NCI-H1694 treated with DMSO at 0.1 percent for 48 hours (cell line): Measurements from ENCODE around the gene PANX1.

Experiments
- DNase-seq: peaks from one replicate; lab custom pipeline; 2025; lab: John Stamatoyannopoulos, UW

Gene PANX1

DNA sequence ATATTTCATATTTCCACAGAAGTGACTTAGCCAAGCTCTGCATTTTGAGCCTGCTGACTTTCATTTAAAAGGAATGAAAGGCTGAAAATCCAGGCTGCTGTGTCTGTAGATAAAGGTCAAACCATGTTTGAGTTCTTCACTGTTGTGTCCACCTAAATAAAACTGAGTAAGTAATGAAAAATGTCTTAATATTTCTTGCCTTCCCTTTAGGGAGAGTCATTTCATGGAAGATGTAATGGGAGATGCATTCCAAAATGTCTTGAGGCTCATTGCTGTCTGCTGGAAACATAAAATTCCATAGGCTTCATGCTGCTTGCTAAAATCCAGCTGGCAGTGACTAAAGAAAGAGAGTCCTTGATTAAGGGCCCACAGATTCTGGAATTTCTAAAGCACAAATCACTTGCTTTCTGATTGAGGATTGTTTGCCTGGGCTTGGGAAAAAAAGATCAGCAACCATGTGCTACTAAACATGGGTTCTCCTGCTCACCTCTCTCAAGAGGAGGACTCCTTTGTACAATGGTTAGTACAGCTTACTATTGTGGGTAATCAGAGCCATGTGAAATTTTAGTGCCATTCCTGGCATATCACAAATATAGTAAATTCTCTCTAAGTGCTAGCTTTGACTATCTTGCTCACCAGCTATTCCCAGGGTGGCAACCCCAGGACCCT is 56.9 kb downstream of the PANX1 start:
- DNase-seq, result no peak

DNA sequence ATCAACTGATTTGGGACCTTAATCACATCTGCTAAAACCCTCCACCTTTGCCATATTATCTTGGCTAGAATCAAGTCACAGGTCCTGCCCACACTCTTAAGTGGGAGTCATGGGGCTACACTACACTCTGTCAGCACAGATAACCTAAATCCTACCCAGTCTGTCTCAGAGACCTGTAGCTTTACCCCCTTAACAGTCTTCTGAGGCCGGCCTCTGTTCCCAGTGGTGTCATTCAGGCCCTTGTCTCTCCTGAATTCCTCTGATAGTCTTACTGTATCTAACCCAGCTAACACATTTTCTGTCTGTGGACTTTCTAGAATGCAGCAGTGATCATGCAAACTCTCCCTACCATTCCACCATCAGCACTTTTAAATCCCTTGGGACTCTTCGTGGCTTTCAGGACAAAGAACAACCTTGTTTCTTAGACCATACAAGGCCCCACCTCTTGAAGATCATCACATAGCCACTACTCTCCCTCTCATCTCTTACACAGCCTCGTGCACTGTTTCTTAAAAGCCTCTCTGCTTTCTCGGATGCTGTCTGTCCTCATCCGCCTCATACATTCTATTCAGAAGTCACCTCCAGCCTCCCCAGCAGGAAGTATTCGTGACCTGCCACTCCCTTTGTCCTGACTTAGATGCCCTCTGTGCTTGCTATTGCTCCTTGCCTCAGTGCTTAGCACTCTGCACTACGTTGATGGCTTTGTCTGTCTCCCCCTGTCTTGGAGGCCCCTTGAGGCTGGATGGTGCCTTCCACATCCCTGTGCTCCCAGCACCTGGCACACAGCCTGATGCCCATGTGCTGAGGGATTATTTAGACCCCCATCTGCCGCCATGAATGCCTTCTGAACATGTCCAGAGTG is 57.9 kb downstream of the PANX1 start:
- no peak for DNase-seq

DNA sequence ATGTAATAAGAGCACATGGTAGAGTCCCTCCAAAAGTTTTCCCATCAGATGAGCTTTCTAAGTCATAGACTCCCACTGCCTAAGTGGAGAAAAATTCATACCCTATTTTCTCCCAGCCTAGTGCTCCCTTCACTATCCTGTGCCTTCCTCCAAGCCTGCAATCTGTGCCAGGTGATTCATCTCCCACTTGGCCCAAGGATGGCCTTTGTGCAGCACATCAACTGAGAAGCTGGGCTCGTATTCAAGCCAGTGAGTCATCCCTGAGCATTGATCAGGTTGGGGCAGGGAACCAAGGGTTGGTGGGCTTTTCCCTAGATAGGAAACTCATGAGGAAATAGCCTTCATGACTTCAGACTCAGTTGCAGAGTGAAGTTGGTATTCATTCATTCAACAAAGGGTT is 64.6 kb downstream of the PANX1 start:
- no peak for DNase-seq

DNA sequence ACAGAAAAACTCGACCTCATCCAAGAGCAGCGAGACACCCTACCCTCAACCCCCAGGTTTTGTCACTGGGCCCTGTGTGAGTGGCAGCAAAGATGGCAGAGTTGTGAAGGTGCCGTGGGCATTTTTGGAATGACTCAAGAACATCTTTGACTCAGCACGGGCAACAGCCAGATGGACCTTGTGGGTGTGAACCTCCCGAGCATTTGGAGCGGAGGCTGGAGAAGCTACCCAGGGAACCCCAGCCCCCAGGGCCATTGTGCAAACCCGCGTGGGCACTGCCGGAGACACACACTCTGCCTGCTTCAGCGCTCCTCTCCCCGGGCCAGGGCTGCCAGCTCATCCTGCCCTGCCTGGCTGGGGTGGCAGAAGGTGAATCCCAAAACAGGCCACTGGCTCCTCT is 66.1 kb downstream of the PANX1 start:
- no peak for DNase-seq

DNA sequence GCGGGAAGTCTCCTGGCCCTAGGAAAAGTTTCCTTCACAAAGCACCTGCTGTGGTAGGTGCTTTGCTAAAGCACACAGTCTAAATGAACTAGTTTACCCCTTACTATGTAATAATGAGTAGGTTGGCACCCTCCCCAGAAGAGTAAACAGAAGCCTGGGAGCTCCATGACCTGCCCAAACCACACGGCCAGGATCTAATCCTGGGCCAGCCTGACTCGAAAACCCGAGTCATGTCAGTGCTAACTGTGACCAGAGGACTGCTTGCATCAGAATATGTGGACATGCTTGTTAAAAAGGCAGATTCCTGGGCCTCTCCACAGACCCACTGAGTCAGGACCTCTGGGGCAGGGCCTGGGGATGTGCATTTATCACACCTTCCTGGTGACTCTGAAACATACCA is 67.7 kb downstream of the PANX1 start:
- DNase-seq, result no peak

DNA sequence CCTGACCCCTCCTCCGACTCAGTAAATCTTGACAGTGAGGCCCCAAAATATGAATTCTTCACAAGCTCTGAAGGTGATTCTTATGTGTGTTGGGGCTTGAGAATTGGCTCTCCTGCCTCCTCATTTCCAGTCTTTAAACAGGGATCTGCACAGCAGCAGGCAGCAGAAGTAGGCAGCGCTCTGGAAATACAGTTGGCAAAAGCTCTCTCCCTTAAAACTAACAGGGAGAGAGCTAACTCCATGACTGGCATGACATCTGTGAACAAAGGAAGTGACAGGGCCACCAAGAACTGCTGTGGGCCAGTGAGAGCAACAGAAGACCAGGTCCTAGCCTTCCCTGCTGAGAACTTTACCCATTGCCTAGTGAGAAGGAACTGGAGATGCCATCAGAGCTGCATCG is 70.1 kb downstream of the PANX1 start:
- DNase-seq, result no peak

DNA sequence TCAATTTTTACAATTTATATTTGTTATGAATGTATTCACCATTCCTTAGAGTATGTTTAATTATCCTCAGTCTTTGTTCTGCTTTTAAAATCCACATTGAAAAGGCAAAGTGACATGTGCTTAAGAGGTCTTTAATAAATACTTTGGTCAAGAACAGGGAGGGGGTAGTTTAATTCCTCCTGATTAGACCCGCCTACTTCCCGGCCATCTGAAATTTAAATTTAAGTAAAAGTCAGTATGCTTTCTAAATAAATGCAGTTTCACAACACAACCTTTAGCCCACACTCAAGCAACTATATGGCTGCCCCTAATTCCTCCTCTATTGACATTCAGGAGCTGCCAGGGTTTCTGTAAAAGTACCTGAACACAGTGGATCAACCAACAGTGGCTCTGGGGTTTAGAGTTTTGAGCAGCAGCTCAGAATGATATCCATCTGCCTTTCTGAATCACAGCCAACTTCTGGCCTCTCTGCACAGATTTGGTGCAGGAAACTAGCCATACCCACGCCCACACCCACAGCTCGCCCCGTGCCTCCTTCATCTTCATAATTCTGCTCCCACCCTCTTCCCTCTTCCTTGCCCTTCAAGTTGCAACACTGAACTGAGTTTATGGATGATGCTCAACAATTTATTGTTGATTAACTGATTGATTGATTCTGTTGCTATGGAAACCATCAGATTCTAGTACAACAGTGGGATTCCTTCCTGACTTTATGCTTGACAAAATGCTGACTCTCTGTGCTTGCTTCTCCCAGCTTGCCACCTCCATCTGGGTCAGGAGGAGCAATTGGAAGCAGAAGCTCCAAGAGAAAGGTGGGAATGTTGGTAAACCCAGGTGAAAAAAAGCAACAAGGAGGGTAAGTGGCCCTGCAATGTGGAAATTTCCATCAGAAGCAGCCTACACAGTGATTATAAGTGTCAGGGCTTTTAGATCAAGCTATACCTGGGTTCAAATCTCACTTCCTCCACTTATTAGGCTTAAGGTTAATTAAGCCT is 70.8 kb downstream of the PANX1 start:
- no peak for DNase-seq

DNA sequence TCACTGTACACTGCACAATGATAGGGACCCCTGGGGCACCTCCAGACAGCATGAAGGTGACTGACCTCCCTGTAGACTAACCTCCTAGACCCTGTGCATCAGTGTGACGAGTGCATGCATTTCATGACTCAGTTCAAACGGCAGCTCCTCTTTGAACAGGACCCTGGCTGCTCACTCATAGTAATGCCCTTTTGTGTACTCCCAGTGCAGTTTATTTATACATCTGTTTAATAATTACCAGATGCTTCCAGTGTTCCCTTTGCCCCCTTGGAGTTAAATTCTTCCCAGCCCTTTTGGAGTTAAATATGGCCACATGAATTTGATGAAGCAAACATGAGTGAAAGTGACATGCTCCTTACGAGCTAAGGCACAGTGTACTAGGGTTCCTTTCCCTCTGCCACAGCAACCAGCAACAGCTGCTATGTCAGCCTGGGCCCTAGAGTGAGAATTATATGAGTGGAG is 72.4 kb downstream of the PANX1 start:
- DNase-seq, result no peak

DNA sequence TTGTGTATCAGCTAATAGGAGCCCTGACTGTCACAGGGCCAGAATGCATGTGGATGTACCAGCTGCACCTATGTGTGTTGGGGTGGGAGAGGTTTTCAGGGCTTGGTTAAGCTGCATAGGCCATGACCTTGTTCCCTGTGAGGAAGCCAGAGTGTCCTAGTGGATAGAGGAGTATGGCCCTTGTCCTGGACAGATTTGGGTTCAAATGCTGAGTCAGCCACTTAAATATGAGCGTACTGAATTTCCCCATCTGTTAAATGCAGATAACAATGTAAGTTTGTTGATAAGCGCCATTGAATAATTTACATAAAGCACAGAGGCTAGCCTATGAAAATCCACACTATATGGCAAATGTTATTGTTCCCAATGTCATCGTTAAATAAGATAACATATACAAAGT is 74.4 kb downstream of the PANX1 start:
- DNase-seq, result no peak

DNA sequence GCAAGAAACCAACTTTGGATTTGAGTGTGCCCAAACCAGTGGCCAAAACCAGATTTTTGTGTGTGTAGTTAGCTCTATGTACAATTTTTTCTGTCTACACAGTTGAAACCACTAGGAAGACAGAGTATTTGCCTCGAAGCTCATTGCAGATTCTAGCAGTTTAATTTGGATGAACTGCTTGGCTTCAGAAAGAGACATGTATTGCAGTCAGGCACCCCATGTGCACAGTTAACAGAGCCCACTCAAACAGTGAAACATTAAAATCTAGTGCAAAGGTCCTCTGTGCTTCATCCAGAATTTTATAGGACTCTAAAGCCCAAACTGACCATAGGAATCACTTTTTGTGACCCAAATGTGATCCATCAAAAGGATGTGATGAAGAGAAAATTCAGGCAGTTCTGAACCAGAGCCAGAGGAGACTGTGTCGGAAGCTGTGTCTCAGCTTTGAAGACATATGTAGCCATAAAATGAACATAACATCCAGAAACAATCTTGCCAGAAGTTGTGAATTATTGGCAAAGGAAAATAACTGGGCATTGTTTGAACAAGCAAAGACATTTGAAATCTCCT is 82.7 kb downstream of the PANX1 start:
- DNase-seq, result no peak

DNA sequence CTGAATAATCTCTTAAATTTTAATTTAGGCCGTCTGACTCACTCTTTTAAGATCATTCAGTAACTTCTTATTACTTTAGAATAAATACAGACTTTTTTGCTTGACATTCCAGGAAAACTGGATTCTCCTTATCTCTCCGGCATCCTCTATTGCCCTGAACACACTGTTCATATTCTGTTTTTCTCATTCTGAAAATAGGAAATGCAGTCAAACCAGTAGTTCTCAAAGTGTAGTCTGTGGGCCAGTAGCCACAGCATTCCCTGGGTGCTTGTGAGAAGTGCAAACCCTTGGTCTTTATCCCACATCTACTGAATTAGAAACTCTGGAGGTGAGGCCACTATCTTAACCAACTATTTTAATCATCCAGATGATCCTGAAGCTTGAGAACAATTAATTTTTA is 84.3 kb downstream of the PANX1 start:
- DNase-seq, result no peak

DNA sequence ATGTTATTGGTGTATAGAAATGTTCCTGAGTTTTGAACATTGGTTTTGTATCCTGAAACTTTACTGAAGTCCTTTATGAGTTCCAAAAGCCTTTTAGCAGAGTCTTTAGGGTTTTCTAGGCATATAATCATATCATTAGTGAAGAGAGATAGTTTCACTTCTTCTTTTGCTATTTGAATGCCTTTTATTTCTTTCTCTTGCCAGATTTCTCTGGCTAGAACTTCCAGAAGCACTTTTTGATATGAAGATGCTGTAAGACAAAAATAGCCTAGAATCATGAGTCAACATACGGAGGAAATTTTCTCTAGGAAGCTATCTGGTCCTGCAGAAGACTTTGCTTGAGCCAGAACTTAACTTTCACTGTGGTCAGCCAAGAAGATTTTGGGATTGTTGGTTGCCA is 89.1 kb downstream of the PANX1 start:
- DNase-seq, result no peak

DNA sequence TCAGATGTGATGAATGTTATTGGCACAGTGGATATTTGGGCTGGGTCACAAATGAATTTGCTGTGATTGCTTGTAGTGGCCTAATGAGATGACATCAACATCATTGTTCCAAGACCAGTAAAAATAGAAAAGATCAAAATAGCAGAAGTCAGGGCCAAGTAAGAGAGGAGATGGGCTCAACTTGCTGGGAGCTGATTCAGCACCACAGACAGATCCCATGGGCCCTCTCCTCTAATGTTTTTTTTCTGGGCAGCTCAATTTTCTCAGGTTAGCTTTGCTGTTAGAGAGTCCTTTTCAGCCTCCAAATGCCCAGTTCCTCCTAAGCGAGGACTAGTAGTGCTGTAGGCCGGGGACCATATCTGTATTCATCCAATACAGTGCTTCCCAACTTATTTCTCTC is 89.7 kb downstream of the PANX1 start:
- no peak for DNase-seq

DNA sequence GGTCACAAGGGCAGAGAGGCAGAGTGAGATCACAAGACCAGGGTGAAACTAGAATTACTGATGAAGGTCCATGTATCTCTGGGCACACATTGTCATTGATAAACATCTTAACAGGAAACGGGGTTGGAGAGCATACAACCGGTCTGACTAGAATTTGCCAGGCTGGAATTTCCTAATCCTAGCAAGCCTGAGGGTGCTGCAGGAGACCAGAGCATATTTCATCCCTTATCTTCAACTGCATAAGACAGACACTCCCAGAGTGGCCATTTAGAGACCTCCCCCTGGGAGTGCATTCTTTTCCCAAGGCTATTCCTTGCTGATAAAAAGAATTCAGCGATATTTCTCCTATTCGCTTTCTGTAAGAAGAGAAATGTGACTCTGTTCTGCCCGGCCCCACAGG is 91.1 kb downstream of the PANX1 start:
- DNase-seq, result no peak

DNA sequence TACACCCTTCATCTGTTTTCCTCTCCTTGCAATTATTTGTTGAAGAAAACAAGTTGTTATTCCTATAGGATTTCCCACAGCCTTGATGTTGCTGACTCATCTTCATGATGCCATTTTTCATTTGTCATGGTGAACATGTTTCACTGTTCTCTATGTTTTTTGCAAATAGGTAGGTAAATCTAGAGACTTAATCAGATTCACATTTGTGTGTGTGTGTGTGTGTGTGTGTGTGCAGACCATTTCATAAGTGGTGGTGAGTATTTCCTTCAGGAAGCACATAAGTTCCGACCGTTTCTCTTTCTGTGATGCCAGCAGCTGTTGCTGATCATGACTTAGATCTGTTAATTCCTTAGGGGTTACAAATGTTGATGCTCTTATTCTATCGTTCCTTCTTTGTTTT is 95.4 kb downstream of the PANX1 start:
- no peak for DNase-seq
